IMR-90 (cell line): ENCODE data around the gene GFM2. TPM values are rescaled to one million over a fixed set of nuclear protein-coding genes. Genes with fewer than 3 reads are reported as not detected.

Source experiments
- ATAC-seq: fragments of 200-7000 bp; cut with Tn5 transposase; 2 replicates; pipeline ENCODE4 v1.9.1; 2020; ENCODE audit warnings: low read depth, mild to moderate bottlenecking, moderate library complexity
- BruUV-seq: library from RNA; stranded (reverse); fragments of 400-500 nt; replicated peaks from 2 replicates; lab custom pipeline; 2021; lab: Mats Ljungman, UMichigan
- CTCF ChIA-PET: fragments of 300-600 bp; formaldehyde crosslinking; extraction: SDS; loops from one replicate; lab custom pipeline; 2021; ENCODE audit warnings: antibody characterized with exemption; lab: Yijun Ruan, JAX
- POLR2A ChIA-PET: fragments of 300-600 bp; sonication (Branson Sonifier 250); formaldehyde crosslinking; loops from one replicate; lab custom pipeline; 2022; ENCODE audit warnings: antibody characterized with exemption; ENCODE audit not compliant: unreplicated experiment; lab: Charles Lee
- DNase-seq: peaks from one replicate; pipeline ENCODE4 v3.0.0; 2013
- H2AFZ ChIP-seq: replicated peaks from 2 replicates; pipeline ENCODE3; 2013; ENCODE audit warnings: low read length, mild to moderate bottlenecking; ENCODE audit not compliant: poor library complexity
- H2AK5ac ChIP-seq: 2 replicates; pipeline ENCODE4 v1.6.1; 2013; ENCODE audit warnings: low read depth, low read length, inconsistent platforms
- H2AK9ac ChIP-seq: replicated peaks from 2 replicates; pipeline ENCODE3; 2013; ENCODE audit warnings: mild to moderate bottlenecking, low read depth, low read length, moderate library complexity; ENCODE audit not compliant: poor library complexity
- H2BK120ac ChIP-seq: 2 replicates; pipeline ENCODE4 v1.6.1; 2013; ENCODE audit warnings: low read depth, low read length, inconsistent platforms
- H2BK15ac ChIP-seq: 3 replicates; pipeline ENCODE4 v1.6.1; 2013; ENCODE audit warnings: low read depth, low read length, inconsistent platforms
- H2BK20ac ChIP-seq: 2 replicates; pipeline ENCODE4 v1.6.1; 2013; ENCODE audit warnings: low read depth, mild to moderate bottlenecking, inconsistent platforms, low read length, moderate library complexity
- H2BK5ac ChIP-seq: 2 replicates; pipeline ENCODE4 v1.6.1; 2013; ENCODE audit warnings: mild to moderate bottlenecking, low read depth, low read length, inconsistent platforms; ENCODE audit not compliant: poor library complexity, severe bottlenecking
- H3K14ac ChIP-seq: replicated peaks from 2 replicates; pipeline ENCODE4 v1.6.1; 2013; ENCODE audit warnings: low read depth, low read length, inconsistent platforms
- H3K18ac ChIP-seq: 2 replicates; pipeline ENCODE4 v1.6.1; 2013; ENCODE audit warnings: low read depth, low read length, control low read depth
- H3K23ac ChIP-seq: 2 replicates; pipeline ENCODE4 v1.6.1; 2013; ENCODE audit warnings: low read depth, low read length, inconsistent platforms
- H3K27ac ChIP-seq: 2 replicates; pipeline ENCODE4 v1.5.1; 2013; ENCODE audit warnings: mild to moderate bottlenecking, control low read depth, low read length; ENCODE audit not compliant: insufficient read depth
- H3K27me3 ChIP-seq: 2 replicates; pipeline ENCODE4 v1.6.1; 2013; ENCODE audit warnings: low read length; ENCODE audit not compliant: control insufficient read depth, insufficient read depth
- H3K36me3 ChIP-seq: 2 replicates; pipeline ENCODE4 v1.6.1; 2013; ENCODE audit warnings: low read length, mixed read lengths; ENCODE audit not compliant: control insufficient read depth, insufficient read depth
- H3K4ac ChIP-seq: 2 replicates; pipeline ENCODE4 v1.6.1; 2013; ENCODE audit warnings: low read depth, low read length, inconsistent platforms
- H3K4me1 ChIP-seq: 2 replicates; pipeline ENCODE4 v1.6.1; 2013; ENCODE audit warnings: low read length, mixed read lengths; ENCODE audit not compliant: control insufficient read depth, insufficient read depth
- H3K4me2 ChIP-seq: 2 replicates; pipeline ENCODE4 v1.6.1; 2013; ENCODE audit warnings: low read depth, mild to moderate bottlenecking, control low read depth, low read length, moderate library complexity
- H3K4me3 ChIP-seq: 2 replicates; pipeline ENCODE4 v1.5.1; 2013; ENCODE audit warnings: low read depth, mild to moderate bottlenecking, control low read depth, low read length, moderate library complexity; ENCODE audit not compliant: insufficient read depth
- H3K56ac ChIP-seq: 2 replicates; pipeline ENCODE4 v1.6.1; 2013; ENCODE audit warnings: low read length, inconsistent platforms; ENCODE audit not compliant: insufficient read depth; ENCODE audit errors: extremely low read depth
- H3K79me1 ChIP-seq, 2 experiments: 2 replicates each; pipeline ENCODE4 v1.6.1; 2013; ENCODE audit warnings: low read length in 2 of 2, inconsistent platforms in 1 of 2, low read depth in 1 of 2
- H3K9ac ChIP-seq: 2 replicates; pipeline ENCODE4 v1.6.1; 2013; ENCODE audit warnings: low read depth, low read length, control low read depth
- H3K9me1 ChIP-seq: 2 replicates; pipeline ENCODE4 v1.6.1; 2013; ENCODE audit warnings: low read length, inconsistent platforms; ENCODE audit not compliant: insufficient read depth
- H3K9me3 ChIP-seq: 2 replicates; pipeline ENCODE4 v1.6.1; 2013; ENCODE audit warnings: low read length; ENCODE audit not compliant: control insufficient read depth, insufficient read depth
- H4K20me1 ChIP-seq: 2 replicates; pipeline ENCODE4 v1.6.1; 2013; ENCODE audit warnings: low read length, inconsistent platforms; ENCODE audit not compliant: insufficient read depth
- H4K5ac ChIP-seq: 2 replicates; pipeline ENCODE4 v1.6.1; 2013; ENCODE audit warnings: mild to moderate bottlenecking, low read depth, low read length, control low read depth
- H4K8ac ChIP-seq, 2 experiments: 2 replicates each; pipeline ENCODE4 v1.6.1; 2013; ENCODE audit warnings: low read depth in 2 of 2, low read length in 2 of 2, control low read depth in 1 of 2, inconsistent platforms in 1 of 2
- H4K91ac ChIP-seq: 2 replicates; pipeline ENCODE4 v1.6.1; 2013; ENCODE audit warnings: low read depth, low read length, inconsistent platforms; ENCODE audit not compliant: insufficient read depth
- BHLHE40 ChIP-seq: fragments of 150-350 bp; IDR thresholded peaks from 2 replicates; pipeline ENCODE4 v1.6.1; 2016; ENCODE audit warnings: mild to moderate bottlenecking, low read depth, low read length
- CEBPB ChIP-seq: IDR thresholded peaks from 2 replicates; pipeline ENCODE4 v1.6.1; 2012; ENCODE audit warnings: low read depth, low read length, improper control_type of control experiment
- WGBS, 2 experiments: methylation state at CpG; one replicate each; pipeline versions ENCODE4 v1.1.5 to v1.1.7; 2013; ENCODE audit warnings: missing lambda C conversion rate in 2 of 2; ENCODE audit not compliant: insufficient read length in 1 of 2; ENCODE audit errors: extremely low coverage in 2 of 2; 5-methylcytosine and 5-hydroxymethylcytosine counted together
- dilution Hi-C: fragments of 300-500 bp; cut with HindIII; formaldehyde crosslinking; loops from one replicate; pipeline ENCODE4 v1.14.3; 2018; ENCODE audit warnings: low sequenced_read_pairs; ENCODE audit not compliant: unreplicated experiment
- in situ Hi-C: fragments of 300-500 bp; cut with MboI; formaldehyde crosslinking; loops from 3 replicates; pipeline ENCODE4 v1.14.3; 2019; ENCODE audit warnings: low sequenced_read_pairs, inconsistent platforms, mixed read lengths
- intact Hi-C: fragments of 100-400 bp; cut with micrococcal nuclease; formaldehyde crosslinking; loops from 2 replicates; pipeline ENCODE4 v1.10.0; 2022
- polyA plus RNA-seq, 3 experiments: library from polyadenylated mRNA; depleted of rRNA; stranded (reverse); fragments of >200 nt; gene quantifications; 2 replicates each; pipeline ENCODE4 v1.2.3, GENCODE V29; 2012; ENCODE audit warnings: low replicate concordance in 1 of 3
- total RNA-seq: library from RNA; depleted of rRNA; stranded (reverse); fragments of >200 nt; gene quantifications from 2 replicates; pipeline ENCODE4 v1.2.3, GENCODE V29; 2012

GFM2 gene
- total and polyA plus RNA-seq, 2 of the 4 experiments (the other 2 are of a cell fraction), result 23.3 to 45.7 TPM

GRCh38 chr5:74772359-74772758, 5.4 kb upstream of the GFM2 start:
- no TSS peak for BruUV-seq
- no peaks in the 10 kb centered on the region for H3K27me3 ChIP-seq
- no peak overlapping the region for H2AFZ ChIP-seq
- no peak overlapping the region for H3K9ac ChIP-seq
- H2BK120ac ChIP-seq, result no peak overlapping the region
- no peaks in the 10 kb centered on the region for H3K4me1 ChIP-seq
- H3K4ac ChIP-seq, result no peak overlapping the region
- no peak overlapping the region for H4K91ac ChIP-seq
- H3K4me2 ChIP-seq, result no peak overlapping the region
- H3K79me1 ChIP-seq, result peaks cover 9 to 11% of the 10 kb centered on the region in 2 experiments; a peak in 3 of 4 replicates
- WGBS, 2 experiments, result no CpG with 5 or more reads among the region's 7 CpGs
- no peaks in the 10 kb centered on the region for H3K9me1 ChIP-seq
- no peak overlapping the region for H4K8ac ChIP-seq
- dilution Hi-C loops, result no loop called here
- H3K4me3 ChIP-seq, result no peak overlapping the region
- peaks cover 25% of the 10 kb centered on the region for H3K36me3 ChIP-seq
- H3K14ac ChIP-seq, result no peak overlapping the region
- H3K56ac ChIP-seq, result no peak overlapping the region
- H3K18ac ChIP-seq, result no peak overlapping the region
- no peak overlapping the region for H2AK9ac ChIP-seq
- CTCF ChIA-PET, result no interaction called here
- H2BK20ac ChIP-seq, result no peak overlapping the region
- no peak overlapping the region for H3K27ac ChIP-seq
- no peak overlapping the region for H2BK15ac ChIP-seq
- TF ChIP-seq BHLHE40 (no peak), CEBPB (peak; percentile 52; the same call in 1 of the 2 replicates)
- ATAC-seq (no peak), DNase-seq (peak; percentile 26)
- in situ Hi-C loops, result loop anchor here (10.0 to 25.0 kb wide), 2 partner anchors 142 to 590 kb away; no protein-coding TSS in a partner anchor
- no peaks in the 10 kb centered on the region for H3K9me3 ChIP-seq
- H4K5ac ChIP-seq, result no peak overlapping the region
- POLR2A ChIA-PET, result no interaction called here
- H2AK5ac ChIP-seq, result no peak overlapping the region
- intact Hi-C loops, result no loop called here
- H3K23ac ChIP-seq, result no peak overlapping the region
- H4K20me1 ChIP-seq, result no peaks in the 10 kb centered on the region
- H2BK5ac ChIP-seq, result no peak overlapping the region
